HEK293 (cell line): ENCODE data around the gene GNL2.

Source experiments
- CTCF ChIA-PET: fragments of 350-600 bp; formaldehyde crosslinking; extraction: SDS; loops from one replicate; lab custom pipeline; 2021; ENCODE audit warnings: antibody characterized with exemption; lab: Yijun Ruan, JAX
- POLR2A ChIA-PET: fragments of 300-600 bp; formaldehyde crosslinking; extraction: SDS; loops from one replicate; lab custom pipeline; 2020; ENCODE audit warnings: antibody characterized with exemption, inconsistent platforms; lab: Yijun Ruan, JAX
- H3K27ac ChIP-seq: fragments of 200-500 bp; sonication (Bioruptor generic); 2 replicates; pipeline ENCODE4 v1.5.1; 2014; ENCODE audit warnings: low read depth, low read length, control low read depth, inconsistent platforms; ENCODE audit errors: extremely low read depth
- H3K36me3 ChIP-seq, 2 experiments: fragments of 200-500 bp in 1 of 2; sonication (Bioruptor generic) in 1 of 2; 1 replicate in 1 of 2; 2 replicates in 1 of 2; pipeline ENCODE4 v1.5.1; 2014 to 2017; ENCODE audit warnings: inconsistent platforms in 2 of 2, low read length in 2 of 2; ENCODE audit not compliant: control insufficient read depth in 2 of 2, insufficient read depth in 1 of 2
- H3K4me1 ChIP-seq: fragments of 200-500 bp; sonication (Bioruptor generic); 2 replicates; pipeline ENCODE4 v1.5.1; 2014; ENCODE audit warnings: mild to moderate bottlenecking, low read length, inconsistent platforms; ENCODE audit not compliant: control insufficient read depth, insufficient read depth
- H3K4me3 ChIP-seq: 2 replicates; pipeline ENCODE4 v1.5.1; 2011; ENCODE audit warnings: low read depth, mild to moderate bottlenecking, control low read depth, low read length, moderate library complexity
- H3K9me3 ChIP-seq: fragments of 200-500 bp; sonication (Bioruptor generic); 2 replicates; pipeline ENCODE4 v1.5.1; 2014; ENCODE audit warnings: low read depth, low read length, inconsistent platforms; ENCODE audit not compliant: control insufficient read depth, insufficient read depth
- BCL11B ChIP-seq: fragments of 450-650 bp; formaldehyde crosslinking; IDR thresholded peaks from 2 replicates; pipeline ENCODE4 v1.5.1; 2016; ENCODE audit warnings: low read depth, missing biosample characterization, missing genetic modification characterization
- EGR2 ChIP-seq: fragments of 450-650 bp; formaldehyde crosslinking; IDR thresholded peaks from 2 replicates; pipeline ENCODE4 v1.5.1; 2016; ENCODE audit warnings: low read depth, missing biosample characterization, missing genetic modification characterization
- PATZ1 ChIP-seq: fragments of 450-650 bp; formaldehyde crosslinking; IDR thresholded peaks from 2 replicates; pipeline ENCODE4 v1.5.1; 2016; ENCODE audit warnings: missing biosample characterization, missing genetic modification characterization
- REPIN1 ChIP-seq: fragments of 450-650 bp; formaldehyde crosslinking; IDR thresholded peaks from 2 replicates; pipeline ENCODE4 v1.5.1; 2017; ENCODE audit warnings: missing biosample characterization, missing genetic modification characterization, low read depth
- ZBTB1 ChIP-seq: fragments of 450-650 bp; formaldehyde crosslinking; IDR thresholded peaks from 2 replicates; pipeline ENCODE4 v1.5.1; 2016; ENCODE audit warnings: missing biosample characterization, missing genetic modification characterization
- ZBTB20 ChIP-seq: fragments of 450-650 bp; formaldehyde crosslinking; IDR thresholded peaks from 2 replicates; pipeline ENCODE4 v1.5.1; 2016; ENCODE audit warnings: missing biosample characterization, missing genetic modification characterization
- ZFHX2 ChIP-seq: fragments of 450-650 bp; formaldehyde crosslinking; conservative IDR thresholded peaks from 2 replicates; pipeline ENCODE4 v1.5.1; 2016; ENCODE audit warnings: missing biosample characterization, missing genetic modification characterization
- ZNF169 ChIP-seq: fragments of 450-650 bp; formaldehyde crosslinking; IDR thresholded peaks from 2 replicates; pipeline ENCODE4 v1.5.1; 2016; ENCODE audit warnings: missing biosample characterization, missing genetic modification characterization
- ZNF184 ChIP-seq: fragments of 450-650 bp; IDR thresholded peaks from 2 replicates; pipeline ENCODE4 v1.5.1; 2018; ENCODE audit warnings: missing biosample characterization, mild to moderate bottlenecking, missing genetic modification characterization
- ZNF362 ChIP-seq: fragments of 450-650 bp; formaldehyde crosslinking; IDR thresholded peaks from 2 replicates; pipeline ENCODE4 v1.5.1; 2016; ENCODE audit warnings: missing biosample characterization, missing genetic modification characterization
- ZNF473 ChIP-seq: fragments of 450-650 bp; formaldehyde crosslinking; IDR thresholded peaks from 2 replicates; pipeline ENCODE4 v1.5.1; 2017; ENCODE audit warnings: missing biosample characterization, missing genetic modification characterization
- ZNF544 ChIP-seq: fragments of 450-650 bp; formaldehyde crosslinking; IDR thresholded peaks from 2 replicates; pipeline ENCODE4 v1.5.0; 2017; ENCODE audit warnings: missing biosample characterization, missing genetic modification characterization
- ZNF580 ChIP-seq: fragments of 450-650 bp; formaldehyde crosslinking; IDR thresholded peaks from 2 replicates; pipeline ENCODE4 v1.5.1; 2016; ENCODE audit warnings: missing biosample characterization, missing genetic modification characterization
- ZNF585B ChIP-seq: fragments of 450-650 bp; formaldehyde crosslinking; IDR thresholded peaks from 2 replicates; pipeline ENCODE4 v1.5.1; 2016; ENCODE audit warnings: missing biosample characterization, missing genetic modification characterization
- ZNF629 ChIP-seq: fragments of 450-650 bp; formaldehyde crosslinking; IDR thresholded peaks from 2 replicates; pipeline ENCODE4 v1.5.1; 2017; ENCODE audit warnings: missing biosample characterization, missing genetic modification characterization
- ZNF707 ChIP-seq: fragments of 450-650 bp; formaldehyde crosslinking; IDR thresholded peaks from 2 replicates; pipeline ENCODE4 v1.5.1; 2016; ENCODE audit warnings: missing biosample characterization, missing genetic modification characterization
- ZNF776 ChIP-seq: fragments of 450-650 bp; formaldehyde crosslinking; IDR thresholded peaks from 2 replicates; pipeline ENCODE4 v1.5.0; 2017; ENCODE audit warnings: missing biosample characterization, missing genetic modification characterization, borderline replicate concordance
- ZNF791 ChIP-seq: fragments of 450-650 bp; formaldehyde crosslinking; IDR thresholded peaks from 2 replicates; pipeline ENCODE4 v1.5.1; 2016; ENCODE audit warnings: missing biosample characterization, missing genetic modification characterization

Gene GNL2

GRCh38 chr1:37575692-37576091, 20.0 kb downstream of the GNL2 start (continued):
- TF ChIP-seq ZNF169, result no peak
- TF ChIP-seq ZNF629, result no peak
- TF ChIP-seq ZNF473 (tag by site-specific recombination), result no peak
- no peak for TF ChIP-seq ZFHX2 (tag by site-specific recombination)

- H3K27ac ChIP-seq, result no peak overlapping the region
- H3K4me3 ChIP-seq, result no peak overlapping the region
- no peaks in the 10 kb centered on the region for H3K9me3 ChIP-seq
- H3K36me3 ChIP-seq, result peaks cover 41 to 94% of the 10 kb centered on the region in 2 experiments
- TF ChIP-seq ZNF776 (no peak), ZBTB1 (tag by site-specific recombination) (no peak), PATZ1 (no peak), EGR2 (tag by site-specific recombination) (no peak), ZNF184 (tag by site-specific recombination) (no peak), ZNF585B (tag by site-specific recombination) (no peak), ZBTB20 (tag by site-specific recombination) (no peak), ZNF362 (tag by site-specific recombination) (no peak)
- POLR2A ChIA-PET, result no interaction called here
- H3K4me1 ChIP-seq, result no peaks in the 10 kb centered on the region
- CTCF ChIA-PET, result interaction anchor here (0.5 to 1.1 kb wide), 2 partner anchors 10 to 69 kb away, joined by 3 read pairs; no protein-coding TSS in a partner anchor
These were observed 20.8 kb downstream of the GNL2 start for GRCh38 chr1:37574834-37575480.

GRCh38 chr1:37570528-37571334, 25.0 kb downstream of the GNL2 start:
- TF ChIP-seq REPIN1 (tag by site-specific recombination) (no peak), ZNF544 (tag by site-specific recombination) (no peak), BCL11B (tag by site-specific recombination) (no peak), ZNF776 (no peak), ZNF707 (tag by site-specific recombination) (no peak), ZNF362 (tag by site-specific recombination) (no peak), ZNF585B (tag by site-specific recombination) (no peak), ZNF580 (tag by site-specific recombination) (no peak), ZNF791 (no peak)
- H3K4me3 ChIP-seq, result no peak overlapping the region
- ChIA-PET POLR2A (no interaction called here), CTCF (no interaction called here)
- H3K4me1 ChIP-seq, result no peaks in the 10 kb centered on the region
- no peak overlapping the region for H3K27ac ChIP-seq
- peaks cover 31 to 100% of the 10 kb centered on the region in 2 experiments for H3K36me3 ChIP-seq
- no peaks in the 10 kb centered on the region for H3K9me3 ChIP-seq
